Fibroblast of mammary gland (primary cell): ENCODE results near the gene SPINDOC.

Experiments
- DNase-seq: peaks from one replicate; pipeline ENCODE4 v3.0.0-alpha.2; 2010; ENCODE audit warnings: low read depth
- H3K4me3 ChIP-seq: 2 replicates; pipeline ENCODE4 v1.5.1; 2011; ENCODE audit warnings: low read depth, mild to moderate bottlenecking, low read length, moderate library complexity; ENCODE audit not compliant: control insufficient read depth
- TF ChIP-seq, protein P1 (sequence below): conservative IDR thresholded peaks from 2 replicates; pipeline ENCODE4 v1.5.1; 2011; ENCODE audit warnings: low read depth, low read length, inconsistent platforms; ENCODE audit not compliant: control insufficient read depth, insufficient read depth

The SPINDOC gene

DNA sequence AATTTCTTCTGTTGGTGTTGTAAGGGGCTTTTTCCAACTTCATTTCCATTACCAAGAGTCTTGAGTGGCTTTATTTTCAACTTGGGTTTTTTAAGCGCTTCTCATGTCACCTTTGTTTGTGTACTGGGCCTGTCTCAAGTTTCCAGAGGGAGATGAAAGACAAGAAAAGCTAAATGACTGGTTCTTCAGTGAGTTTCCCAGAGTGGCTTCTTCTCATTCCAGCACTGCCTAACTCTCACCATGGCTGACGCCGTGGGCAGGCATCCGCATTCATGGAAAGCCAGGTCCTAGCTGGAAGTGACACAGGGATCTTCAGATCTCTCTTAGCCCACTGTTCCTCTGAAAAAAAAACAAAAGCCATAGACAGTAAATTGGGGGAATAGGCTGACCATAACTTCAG, 54.3 kb downstream of the SPINDOC start:
- no peak for DNase-seq
- H3K4me3 ChIP-seq = no peak overlapping the region
- TF ChIP-seq, protein P1, sequence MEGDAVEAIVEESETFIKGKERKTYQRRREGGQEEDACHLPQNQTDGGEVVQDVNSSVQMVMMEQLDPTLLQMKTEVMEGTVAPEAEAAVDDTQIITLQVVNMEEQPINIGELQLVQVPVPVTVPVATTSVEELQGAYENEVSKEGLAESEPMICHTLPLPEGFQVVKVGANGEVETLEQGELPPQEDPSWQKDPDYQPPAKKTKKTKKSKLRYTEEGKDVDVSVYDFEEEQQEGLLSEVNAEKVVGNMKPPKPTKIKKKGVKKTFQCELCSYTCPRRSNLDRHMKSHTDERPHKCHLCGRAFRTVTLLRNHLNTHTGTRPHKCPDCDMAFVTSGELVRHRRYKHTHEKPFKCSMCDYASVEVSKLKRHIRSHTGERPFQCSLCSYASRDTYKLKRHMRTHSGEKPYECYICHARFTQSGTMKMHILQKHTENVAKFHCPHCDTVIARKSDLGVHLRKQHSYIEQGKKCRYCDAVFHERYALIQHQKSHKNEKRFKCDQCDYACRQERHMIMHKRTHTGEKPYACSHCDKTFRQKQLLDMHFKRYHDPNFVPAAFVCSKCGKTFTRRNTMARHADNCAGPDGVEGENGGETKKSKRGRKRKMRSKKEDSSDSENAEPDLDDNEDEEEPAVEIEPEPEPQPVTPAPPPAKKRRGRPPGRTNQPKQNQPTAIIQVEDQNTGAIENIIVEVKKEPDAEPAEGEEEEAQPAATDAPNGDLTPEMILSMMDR = no peak

DNA sequence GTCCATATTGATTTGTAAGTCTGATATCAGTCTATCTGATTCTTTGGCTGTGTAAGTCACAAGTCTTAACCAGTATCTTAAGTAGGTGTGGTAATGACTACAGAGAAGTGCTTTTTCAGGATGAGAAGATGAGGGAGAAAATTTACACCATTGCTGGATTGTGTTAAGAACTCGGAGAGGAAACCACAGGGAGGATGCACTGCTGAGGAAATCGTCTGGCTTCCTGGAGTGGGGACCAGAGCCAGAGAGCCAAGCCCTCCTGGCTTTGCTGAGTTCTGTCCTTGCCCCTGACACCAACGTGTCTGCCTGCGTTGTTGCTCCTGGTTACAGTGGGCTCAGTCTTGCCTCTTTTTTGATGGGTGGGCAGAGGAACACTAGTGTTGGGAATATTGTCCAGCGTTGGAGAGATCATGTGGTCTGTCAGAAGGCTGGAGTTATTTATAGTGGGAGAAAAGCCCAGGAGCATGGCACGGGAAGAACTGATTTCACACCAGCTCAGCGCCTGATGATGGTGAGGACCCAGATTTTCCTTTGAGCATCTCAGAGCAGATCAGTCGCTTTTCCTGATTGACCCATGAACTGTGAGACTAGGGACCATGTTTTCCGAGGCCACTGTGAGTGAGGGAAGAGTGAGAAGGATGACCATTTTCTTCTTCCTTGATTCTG, 55.3 kb downstream of the SPINDOC start:
- TF ChIP-seq, protein P1 = no peak
- DNase-seq = no peak
- H3K4me3 ChIP-seq = no peak overlapping the region

DNA sequence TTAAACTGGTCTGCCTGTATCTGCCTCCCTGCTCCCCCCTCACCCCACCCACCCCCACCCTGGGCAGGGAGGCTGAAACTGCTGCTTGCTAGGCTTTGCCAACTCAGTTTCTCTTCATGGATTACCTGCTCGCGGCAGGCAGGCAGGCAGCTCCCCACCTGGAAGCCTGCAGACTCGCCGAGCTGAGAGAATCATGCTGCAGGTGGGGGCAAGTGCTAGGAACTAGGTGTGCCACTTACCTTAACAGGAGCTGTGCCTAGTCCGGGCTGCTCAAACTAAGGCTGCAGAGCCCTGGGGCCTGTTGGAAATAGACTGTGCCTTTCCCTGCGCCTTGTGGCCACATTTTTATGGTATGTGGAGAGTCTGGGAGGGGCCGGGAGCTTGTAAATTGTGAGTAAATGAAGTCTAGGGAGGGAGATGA, 55.9 kb downstream of the SPINDOC start:
- no peak overlapping the region for H3K4me3 ChIP-seq
- DNase-seq = no peak
- TF ChIP-seq, protein P1 = no peak

DNA sequence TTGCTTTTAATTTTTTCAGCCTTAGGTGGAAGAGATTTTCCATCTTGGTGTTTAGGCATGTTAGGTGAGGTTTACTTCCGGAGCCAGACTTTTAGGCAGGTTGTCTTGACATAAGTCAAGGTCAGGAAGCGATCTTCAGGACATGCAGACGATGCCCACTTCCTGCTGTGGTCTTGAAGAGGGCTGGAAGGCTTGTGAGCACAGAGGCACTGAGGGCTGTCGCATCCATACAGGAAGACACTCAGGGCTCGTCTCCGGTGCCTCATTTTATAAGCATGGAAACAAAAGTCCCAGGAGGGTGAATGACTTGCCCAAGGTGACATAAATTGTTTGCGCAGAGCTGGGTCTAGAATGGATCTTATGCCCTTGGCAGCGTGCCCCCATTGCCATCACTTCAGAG, 56.4 kb downstream of the SPINDOC start:
- DNase-seq = no peak
- no peak overlapping the region for H3K4me3 ChIP-seq
- TF ChIP-seq, protein P1 = no peak

DNA sequence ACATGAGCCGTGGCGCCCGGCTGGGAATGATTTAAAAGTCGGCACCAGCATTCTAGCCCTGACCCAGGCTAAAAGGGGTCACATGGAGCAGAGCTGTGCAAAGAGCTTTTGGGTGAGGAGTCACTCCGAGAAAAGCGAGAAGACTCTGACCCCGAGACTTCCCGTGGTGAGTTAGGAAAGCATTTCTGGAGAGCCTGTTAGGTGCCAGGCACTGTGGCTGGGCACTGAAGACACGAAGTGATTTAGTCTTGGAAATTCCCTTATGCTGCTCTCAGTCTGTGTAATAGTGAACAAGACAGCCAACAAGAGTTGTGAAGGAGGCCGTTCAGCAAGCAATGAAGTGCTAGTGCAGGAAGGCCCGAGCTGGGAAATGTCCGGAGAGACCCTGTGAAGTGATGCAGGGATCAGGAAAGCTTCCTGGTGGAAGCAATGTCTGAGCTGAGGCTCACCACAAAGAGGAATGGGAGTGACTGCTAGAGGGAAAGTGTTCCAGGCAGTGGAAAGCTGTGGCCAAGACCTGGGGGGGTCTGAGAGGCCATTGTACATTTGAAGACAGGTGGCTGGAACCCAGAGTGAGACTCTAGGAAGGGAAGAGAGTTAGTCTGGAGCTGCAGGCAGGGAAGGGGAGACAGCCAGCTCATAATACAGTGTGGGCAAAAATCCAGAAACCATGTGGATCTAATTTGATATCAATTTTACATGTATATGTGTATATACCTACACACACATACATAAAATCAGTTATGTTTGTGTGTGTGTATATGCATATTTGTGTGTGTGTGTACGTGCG, 57.3 kb downstream of the SPINDOC start:
- no peak overlapping the region for H3K4me3 ChIP-seq
- TF ChIP-seq, protein P1 = no peak
- DNase-seq = peak; percentile 29

DNA sequence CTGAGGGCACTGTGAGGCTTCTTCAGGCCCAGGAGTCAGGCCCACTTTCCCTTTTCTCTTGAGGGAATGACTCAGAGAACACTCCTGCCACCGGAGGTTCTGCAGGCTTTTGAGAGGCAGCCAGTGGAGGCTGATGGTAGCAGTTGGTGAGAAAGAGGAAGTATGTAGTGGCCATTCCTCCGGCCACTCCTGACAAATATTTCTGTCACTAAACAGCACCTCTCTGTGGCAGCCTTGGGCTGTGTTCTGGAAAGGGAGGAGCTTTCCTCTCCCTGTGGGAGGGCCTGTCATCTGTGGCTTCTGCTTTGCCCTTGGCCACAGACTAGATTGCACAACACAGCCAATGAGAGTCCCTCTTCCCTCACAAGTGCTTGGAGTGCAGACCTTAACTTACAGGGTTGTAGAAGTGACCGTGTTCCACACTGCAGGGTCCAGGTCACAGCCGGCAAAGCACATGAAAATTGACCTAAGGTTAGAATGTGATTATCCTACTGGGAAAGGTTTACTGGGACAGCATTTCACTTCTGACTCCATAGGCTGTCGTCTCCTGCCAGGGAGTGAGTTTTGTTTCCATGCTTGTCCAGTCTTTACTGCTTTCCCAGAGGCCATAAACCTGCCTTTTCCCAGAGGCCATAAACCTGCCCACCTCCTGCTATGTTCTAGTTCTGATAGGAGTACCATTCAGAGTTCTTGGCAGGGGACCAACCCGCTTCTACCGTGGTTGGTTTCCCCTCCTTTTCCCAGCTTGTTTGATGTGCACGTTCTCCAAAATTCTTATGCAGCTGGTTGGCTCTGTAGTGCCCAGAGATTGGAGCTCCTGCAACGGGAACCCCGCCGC, 58.9 kb downstream of the SPINDOC start:
- TF ChIP-seq, protein P1 = peak; percentile 31
- no peak overlapping the region for H3K4me3 ChIP-seq
- DNase-seq = peak; percentile 95
